ENCODE results near the gene GPR17. TPM values are rescaled to one million over a fixed set of nuclear protein-coding genes. Genes with fewer than 3 reads are reported as not detected.

Gene GPR17
- total and polyA plus RNA-seq, 9 of the 15 experiments (the other 6 are each of a cell fraction or from before 2014, with no cell fraction given): not detected

- TF ChIP-seq, protein P1, sequence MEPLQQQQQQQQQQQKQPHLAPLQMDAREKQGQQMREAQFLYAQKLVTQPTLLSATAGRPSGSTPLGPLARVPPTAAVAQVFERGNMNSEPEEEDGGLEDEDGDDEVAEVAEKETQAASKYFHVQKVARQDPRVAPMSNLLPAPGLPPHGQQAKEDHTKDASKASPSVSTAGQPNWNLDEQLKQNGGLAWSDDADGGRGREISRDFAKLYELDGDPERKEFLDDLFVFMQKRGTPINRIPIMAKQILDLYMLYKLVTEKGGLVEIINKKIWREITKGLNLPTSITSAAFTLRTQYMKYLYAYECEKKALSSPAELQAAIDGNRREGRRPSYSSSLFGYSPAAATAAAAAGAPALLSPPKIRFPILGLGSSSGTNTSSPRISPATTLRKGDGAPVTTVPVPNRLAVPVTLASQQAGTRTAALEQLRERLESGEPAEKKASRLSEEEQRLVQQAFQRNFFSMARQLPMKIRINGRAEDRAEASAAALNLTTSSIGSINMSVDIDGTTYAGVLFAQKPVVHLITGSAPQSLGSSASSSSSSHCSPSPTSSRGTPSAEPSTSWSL (CRISPR knock-in tag; IDR thresholded peaks at IDR 0.05; ENCODE audit: borderline replicate concordance): no peak
- TF ChIP-seq PTBP1 (IDR thresholded peaks at IDR 0.05; ENCODE audit: low read depth, low read length) (no peak), BRD4 (IDR thresholded peaks at IDR 0.05) (0 out of 2 replicates have a peak, but pooled peaks have one; percentile 37), RAD21 (CRISPR knock-in tag; conservative IDR thresholded peaks at IDR 0.05 in 1 of 2, IDR thresholded peaks at IDR 0.05 in 1 of 2) (peak in 1 of 2 experiments; percentile 9; a peak in 1 of 4 replicates), RHOXF2B (CRISPR knock-in tag; conservative IDR thresholded peaks at IDR 0.05) (no peak), YY1 (IDR thresholded peaks at IDR 0.05; ENCODE audit: borderline replicate concordance in 1 of 3, control insufficient read depth in 1 of 3, extremely low read depth in 1 of 3, insufficient read depth in 3 of 3, insufficient read length in 1 of 3, insufficient replicate concordance in 2 of 3, low read depth in 1 of 3, low read length in 2 of 3) (peak in 2 of 3 experiments; percentile 25 to 46), CBFA2T2 (conservative IDR thresholded peaks at IDR 0.05) (peak; percentile 19; the same call in 1 of the 2 replicates), RCOR1 (IDR thresholded peaks at IDR 0.05; ENCODE audit: borderline replicate concordance in 1 of 2, low read depth in 2 of 2, low read length in 2 of 2) (peak; percentile 9 to 92; a peak in 3 of 4 replicates), ZKSCAN3 (CRISPR knock-in tag; IDR thresholded peaks at IDR 0.05) (no peak), CREB1 (IDR thresholded peaks at IDR 0.05) (peak; percentile 93), CREB1 (CRISPR knock-in tag; IDR thresholded peaks at IDR 0.05) (peak; percentile 91), TRIM24 (IDR thresholded peaks at IDR 0.05) (peak in 1 of 2 experiments; percentile 37; a peak in 1 of 4 replicates), ATF7 (IDR thresholded peaks at IDR 0.05) (peak; percentile 76), PHF21A (IDR thresholded peaks at IDR 0.05; ENCODE audit: borderline replicate concordance, low read depth) (0 out of 2 replicates have a peak, but pooled peaks have one; percentile 12), MAFG (tag; conservative IDR thresholded peaks at IDR 0.05) (peak; percentile 26; the same call in 1 of the 2 replicates), DPF2 (IDR thresholded peaks at IDR 0.05) (0 out of 2 replicates have a peak, but pooled peaks have one; percentile 60), HLTF (IDR thresholded peaks at IDR 0.05) (no peak), EP300 (IDR thresholded peaks at IDR 0.05; ENCODE audit: low read length) (peak; percentile 35), HOXB6 (CRISPR knock-in tag; IDR thresholded peaks at IDR 0.05; ENCODE audit: borderline replicate concordance) (no peak), JUN (IDR thresholded peaks at IDR 0.05; ENCODE audit: borderline replicate concordance, low read depth, low read length) (peak; percentile 97), JUN (CRISPR knock-in tag; IDR thresholded peaks at IDR 0.05; ENCODE audit: borderline replicate concordance) (no peak), ETS1 (conservative IDR thresholded peaks at IDR 0.05; ENCODE audit: control insufficient read depth, low read depth, low read length) (peak; percentile 53; the same call in 1 of the 2 replicates)
- TF ChIP-seq, protein P2, sequence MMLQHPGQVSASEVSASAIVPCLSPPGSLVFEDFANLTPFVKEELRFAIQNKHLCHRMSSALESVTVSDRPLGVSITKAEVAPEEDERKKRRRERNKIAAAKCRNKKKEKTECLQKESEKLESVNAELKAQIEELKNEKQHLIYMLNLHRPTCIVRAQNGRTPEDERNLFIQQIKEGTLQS (IDR thresholded peaks at IDR 0.05): peak; percentile 90
- TF ChIP-seq, protein P2 (CRISPR knock-in tag; conservative IDR thresholded peaks at IDR 0.05): peak; percentile 87
Measured at GRCh38 chr2:127700527-127701192, 54.7 kb downstream of the GPR17 start (continued).

Measured in K562 (cell line).